GM12891 (cell line): ENCODE results near the gene DUSP22.
"Not testable (repeated sequence)": the region's sequence is repeated elsewhere in the genome, so short reads cannot be mapped to it uniquely, and the experiment has no call there.

Source experiments
- POLR2A ChIP-seq: IDR thresholded peaks from 2 replicates; pipeline ENCODE4 v1.6.1; 2011; ENCODE audit warnings: low read depth, low read length, control low read depth
- TAF1 ChIP-seq: IDR thresholded peaks from 2 replicates; pipeline ENCODE4 v1.6.1; 2011; ENCODE audit warnings: low read depth, low read length, control low read depth

DNA sequence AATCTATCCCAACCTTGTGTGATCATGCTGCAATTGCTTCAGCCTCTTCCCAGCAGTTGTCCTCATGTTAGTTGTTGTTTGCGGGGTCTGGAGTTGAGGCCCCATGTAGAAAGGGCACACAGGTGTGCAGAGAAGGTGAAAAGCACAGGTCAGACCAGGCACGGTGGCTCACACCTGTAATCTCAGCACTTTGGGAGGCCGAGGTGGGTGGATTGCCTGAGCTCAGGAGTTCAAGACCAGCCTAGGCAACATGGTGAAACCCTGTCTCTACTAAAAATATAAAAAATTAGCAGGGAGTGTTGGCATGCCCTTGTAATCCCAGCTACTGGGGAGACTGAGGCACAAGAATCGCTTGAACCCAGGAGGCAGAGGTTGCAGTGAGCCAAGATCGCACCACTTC is 6.4 kb upstream of the DUSP22 start:
- TF ChIP-seq TAF1, POLR2A: not testable (repeated sequence)
